GM19238 (cell line): ENCODE measurements around the gene DBN1.

Source experiments
- DNase-seq: peaks from one replicate; pipeline ENCODE4 v3.0.0; 2011; ENCODE audit warnings: low spot score; ENCODE audit not compliant: insufficient read length

Gene DBN1

DNA sequence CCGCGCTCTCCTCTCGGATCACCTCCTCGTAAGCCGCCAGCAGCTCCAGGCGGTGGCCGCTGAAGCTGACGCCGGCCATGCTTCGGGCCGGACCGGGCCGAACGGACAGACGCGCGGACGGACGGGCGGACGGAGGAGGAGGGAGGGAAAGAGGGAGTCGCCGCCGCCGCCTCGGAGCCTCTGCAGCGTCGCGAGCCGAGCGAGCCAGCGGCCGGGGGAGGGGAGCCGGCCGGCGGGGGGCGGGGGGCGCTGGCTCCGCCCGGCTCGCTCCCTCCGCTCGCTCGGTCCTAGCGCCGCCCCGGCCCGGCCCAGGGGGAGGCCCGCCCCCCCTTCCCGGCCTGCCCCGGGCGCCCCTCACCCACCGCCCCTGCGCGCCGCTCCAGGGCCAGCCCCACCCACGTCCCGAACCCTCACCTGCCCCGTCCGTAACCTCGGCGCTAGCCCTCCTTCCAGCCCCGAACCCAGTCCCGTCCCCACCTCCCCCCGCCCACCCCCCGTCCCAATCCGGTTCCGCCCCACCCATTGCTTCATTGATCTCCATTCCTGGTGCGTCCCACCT is at the start of gene DBN1:
Gene DBN1 (minus strand): TSS at position 192 of the 559 bp plus-strand sequence. CDS start 113 bp downstream, at position 79.
- DNase-seq: peak; percentile 82

DNA sequence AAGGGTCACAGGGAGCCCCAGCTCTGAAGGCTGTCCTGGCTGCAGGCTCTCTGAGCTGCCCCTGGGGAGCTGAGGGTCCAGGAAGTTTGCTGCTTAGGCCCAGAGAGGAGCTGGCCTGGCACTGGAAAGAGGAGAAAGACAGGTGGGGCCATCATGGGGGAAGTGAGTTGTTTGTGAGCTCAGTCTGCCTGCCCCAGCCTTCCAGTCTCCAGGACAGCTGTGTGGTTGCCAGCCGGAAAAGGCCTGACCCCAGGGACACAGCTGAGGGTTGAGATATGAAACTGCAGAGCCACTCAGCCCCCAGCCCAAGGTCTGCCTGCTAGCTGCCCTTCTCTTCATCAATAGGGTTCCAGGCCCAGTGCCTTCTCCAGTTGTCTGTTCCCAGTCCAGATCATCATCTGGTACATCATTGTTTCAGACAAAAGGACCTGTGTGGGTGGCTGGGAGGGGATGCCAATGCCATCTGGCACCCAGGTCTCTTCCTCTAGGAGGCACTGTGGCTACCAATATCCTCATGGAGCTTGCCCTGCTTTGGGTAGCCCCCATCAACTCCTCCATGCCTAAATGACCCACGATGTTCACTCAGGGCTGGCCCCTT is 47.6 kb upstream of the DBN1 start:
- DNase-seq: no peak

DNA sequence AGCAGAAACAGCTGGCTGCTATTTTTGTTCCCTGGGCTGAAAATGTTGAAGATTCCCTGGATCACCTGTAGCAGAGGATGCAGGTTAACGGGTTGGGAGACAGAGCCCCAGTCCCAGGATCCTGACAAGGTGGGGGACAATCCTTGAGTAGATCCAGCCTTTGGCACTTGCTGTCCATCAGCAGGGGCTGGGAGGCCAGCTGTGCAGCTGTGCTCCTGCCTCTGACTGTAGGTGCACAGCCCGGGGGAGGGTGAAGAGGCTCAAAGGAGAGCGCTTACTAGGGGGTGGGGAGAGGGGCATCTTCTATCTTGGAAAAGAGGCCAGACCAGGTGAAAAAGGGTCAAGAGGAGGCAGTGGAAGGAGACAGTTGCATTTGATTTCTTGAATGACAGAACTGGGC is 46.8 kb upstream of the DBN1 start:
- DNase-seq: no peak

DNA sequence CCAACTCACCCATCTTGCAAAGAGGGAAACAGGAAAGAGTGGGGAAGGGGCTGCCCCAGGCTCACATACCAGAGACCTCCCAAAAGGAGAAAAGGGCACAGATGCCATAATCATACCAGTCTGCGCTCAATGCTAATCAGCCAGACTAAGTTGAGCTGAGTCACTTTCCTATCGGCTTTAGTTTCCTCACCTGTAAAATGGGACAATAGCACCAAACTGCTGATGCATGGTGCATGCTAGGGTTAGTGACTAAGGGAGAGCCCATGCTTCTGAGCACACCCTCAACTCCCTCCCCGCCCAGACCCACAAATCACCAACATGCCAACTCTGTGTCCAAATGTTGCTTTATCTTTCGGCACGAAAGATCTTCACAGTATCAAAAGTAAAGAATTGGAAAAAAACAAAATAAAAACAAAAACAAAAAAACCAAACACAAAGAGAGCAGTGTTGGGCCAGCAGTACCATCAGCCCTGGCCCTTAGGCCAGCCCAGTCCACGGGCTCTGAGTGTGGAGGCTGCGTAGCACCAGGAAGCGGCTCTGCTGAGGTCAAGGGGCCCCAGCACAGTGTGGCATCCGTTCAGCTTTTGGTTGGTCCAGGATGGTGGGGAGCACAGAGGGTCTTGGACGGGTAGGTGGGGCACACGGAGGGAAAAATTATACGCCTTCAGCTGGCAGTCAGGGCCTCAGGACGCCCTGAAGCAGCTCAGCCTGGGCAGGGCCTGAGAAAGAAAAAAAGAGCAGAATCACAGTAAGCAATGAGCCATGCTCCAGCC is 46.2 kb upstream of the DBN1 start:
- DNase-seq: no peak

DNA sequence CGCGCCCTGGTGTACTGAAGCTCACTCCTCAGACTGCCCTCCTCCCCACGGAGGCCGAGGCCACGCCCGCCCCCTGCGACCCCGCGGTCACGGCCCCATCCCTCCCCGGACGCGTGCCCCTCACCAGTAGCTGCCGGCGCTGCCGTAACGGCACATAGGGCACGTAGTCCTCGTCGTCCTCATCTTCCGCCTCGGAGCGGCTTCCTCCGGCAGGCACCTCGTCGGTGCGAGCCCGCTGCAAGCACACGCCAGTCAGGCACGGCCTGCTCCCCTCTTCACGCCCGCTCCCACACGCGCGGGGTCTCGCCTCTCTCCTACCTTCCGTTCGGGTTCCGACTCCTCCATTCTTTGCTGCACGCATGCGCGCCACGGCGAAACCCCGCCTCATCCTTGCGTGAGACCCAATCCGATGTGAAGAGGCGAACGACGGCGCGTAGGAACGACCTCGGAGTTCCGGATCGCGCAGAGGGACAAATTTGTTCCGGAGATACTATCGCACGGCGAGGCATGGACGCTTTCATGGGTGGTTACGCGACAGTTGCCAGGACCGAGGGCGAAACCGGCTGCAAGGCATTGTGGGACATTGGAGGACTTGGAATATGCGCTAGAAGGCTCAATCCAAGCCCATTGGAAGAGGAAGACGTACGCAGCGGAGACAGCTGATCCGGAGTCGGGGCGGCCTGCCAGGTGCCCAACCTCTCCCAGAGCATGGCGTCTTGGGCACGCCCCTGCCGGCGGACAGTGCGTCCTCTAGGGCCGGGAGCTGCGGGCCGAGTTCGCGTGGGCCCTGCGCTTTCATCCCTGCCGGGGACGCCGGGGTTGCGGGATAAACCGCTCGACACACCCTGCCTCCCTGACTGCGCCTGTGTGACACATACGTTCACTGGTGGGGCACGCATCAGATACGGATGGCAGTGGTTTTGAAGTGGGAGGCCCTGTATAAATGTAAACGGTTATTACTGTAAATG is 43.5 kb upstream of the DBN1 start, which contains the start of gene DDX41:
Gene DDX41 (minus strand): TSS at position 361 of the 968 bp plus-strand sequence. CDS start 16 bp downstream, at position 345.
- peak; percentile 99 for DNase-seq

DNA sequence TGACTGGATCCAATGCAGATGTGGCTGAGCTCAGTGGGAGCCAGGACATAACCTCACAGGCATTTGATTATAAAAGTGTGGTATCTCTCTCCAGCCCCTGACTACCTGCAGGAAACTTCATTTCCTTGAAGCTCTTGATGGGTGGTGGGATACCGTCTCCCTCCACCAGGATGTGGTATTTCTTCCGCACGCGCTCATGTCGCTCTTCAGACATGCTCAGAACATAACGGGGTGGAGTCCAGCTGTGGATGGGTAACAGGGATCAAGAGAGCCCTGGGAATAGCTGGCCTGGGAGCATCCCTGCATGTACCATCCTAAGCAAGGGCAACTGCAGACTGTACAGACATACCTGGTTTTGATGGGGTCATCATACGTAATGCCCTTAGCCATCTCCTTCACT is 42.1 kb upstream of the DBN1 start:
- DNase-seq: no peak

DNA sequence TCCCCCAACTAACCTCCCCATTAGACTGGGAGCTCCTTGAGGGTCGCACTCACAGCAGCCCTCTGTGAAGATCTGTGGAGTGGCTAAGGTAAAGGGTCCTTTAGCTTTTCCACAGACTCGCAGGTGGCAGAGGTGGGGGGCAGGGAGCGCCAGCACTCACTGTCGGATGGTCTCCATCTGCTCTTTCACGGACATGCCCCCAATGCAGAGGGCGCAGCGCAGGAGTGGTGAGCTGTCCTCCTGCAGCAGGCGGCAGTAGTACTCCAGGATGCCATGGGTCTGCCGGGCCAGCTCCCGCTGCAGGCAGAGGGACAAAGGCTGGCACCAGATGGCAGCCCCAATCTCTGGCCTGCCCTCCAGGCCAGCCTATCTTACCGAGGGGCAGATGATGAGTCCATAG is 41.1 kb upstream of the DBN1 start:
- no peak for DNase-seq

DNA sequence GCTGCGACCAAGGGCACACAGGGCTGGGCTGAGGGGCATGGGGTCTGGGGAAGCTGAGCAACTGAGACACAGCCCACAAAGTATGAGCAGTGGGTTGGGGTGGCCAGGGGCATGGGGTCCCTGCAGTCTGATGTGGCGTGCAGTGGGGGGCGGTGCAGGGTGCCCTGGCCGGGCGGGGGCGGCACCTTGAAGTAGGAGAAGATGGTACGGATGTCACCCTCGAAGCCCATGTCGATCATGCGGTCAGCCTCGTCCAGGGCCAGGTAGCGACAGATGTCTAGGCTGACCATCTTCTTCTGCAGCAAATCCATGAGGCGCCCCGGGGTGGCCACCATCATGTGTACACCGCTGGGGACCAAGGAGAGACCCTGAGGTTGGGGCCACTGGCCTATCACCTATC is 40.1 kb upstream of the DBN1 start:
- no peak for DNase-seq

DNA sequence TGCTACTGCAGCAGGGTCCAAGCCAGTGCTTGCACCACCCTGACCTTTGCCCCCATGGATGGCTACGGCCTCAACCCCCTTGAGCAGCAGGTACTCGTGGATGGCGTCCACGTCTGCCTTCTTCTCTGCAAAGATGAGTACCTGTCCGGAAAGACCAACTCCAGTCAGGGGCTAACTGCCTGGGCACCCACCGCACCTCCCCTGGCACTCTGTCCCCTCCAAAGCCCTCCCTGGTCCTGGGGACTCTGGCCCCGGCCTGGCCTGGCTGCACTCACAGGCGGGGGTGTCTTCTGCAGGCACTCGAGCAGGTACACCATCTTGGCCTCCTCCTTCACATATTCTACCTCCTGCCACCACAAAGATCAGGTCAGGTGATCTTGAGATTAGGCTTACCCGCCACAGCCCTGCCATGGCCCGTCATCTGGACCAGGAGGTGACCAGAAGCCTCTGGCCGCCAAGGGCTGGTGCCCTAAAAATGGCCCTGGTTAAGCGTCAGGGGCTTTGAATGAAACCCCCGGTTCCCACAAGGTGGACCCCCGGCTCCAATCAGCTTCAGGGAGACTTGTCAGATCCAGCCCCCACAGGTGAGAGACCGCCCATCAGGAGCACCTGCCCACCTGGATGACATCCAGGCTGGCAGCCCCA is 39.4 kb upstream of the DBN1 start:
- DNase-seq: no peak

DNA sequence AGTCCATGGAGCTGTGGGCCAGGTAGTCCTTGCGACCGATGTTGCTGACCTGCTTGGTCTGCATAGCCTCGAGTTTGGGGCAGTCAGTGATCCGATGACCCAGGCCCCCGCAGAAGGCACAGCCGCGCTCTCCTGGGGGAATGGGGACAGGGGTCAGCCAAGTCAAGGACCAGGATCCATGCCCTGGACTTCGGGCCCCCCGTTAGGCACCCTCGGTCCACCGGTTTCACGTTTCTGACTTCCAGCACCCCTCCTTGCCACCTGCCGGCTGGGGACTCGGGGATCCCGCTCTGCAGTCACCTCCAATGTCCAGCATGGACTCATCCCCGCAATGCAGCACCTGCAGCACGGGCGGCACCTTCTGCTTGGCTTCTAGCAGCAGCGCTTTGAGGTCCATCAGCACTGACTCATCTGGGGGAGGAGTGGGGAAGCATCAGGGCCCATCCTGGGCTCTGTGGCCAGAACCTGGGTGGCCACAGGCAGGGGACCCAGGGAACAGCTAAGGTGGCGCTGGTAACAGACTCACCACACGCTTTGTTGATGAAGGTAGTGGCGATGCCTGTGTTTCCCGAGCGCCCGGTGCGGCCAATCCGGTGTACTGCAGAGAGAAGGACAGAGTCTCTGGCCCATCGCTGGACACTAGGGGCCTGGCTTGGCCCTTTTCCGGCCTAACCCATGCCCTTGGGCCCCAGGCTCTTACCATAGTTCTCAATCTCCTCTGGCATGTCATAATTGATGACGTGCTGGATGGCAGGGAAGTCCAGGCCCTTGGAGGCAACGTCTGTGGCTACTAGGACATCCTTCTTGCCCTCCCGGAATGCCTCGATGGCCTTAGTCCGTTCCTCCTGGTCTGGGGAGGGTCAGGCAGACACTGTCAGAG is 38.6 kb upstream of the DBN1 start:
- no peak for DNase-seq

DNA sequence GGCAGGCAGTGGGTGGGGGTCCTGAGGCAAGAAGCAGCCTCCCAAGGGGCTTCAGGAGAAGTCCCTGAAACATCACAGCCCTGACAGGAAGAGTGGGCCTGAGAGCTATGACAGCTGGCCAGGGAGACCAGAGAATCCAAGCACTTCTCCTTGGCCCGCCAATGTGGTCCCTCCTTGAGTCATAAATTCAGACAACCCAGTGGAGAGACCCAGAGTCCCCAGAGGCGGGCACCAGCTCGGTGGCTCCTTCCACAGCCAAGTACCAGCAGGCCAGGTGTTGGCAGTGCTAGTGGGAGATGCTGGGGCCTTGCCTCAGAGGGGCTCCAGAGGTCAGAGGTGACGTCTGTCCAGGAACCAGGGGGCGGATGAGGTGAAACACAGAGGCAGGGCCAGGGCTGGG is 37.7 kb upstream of the DBN1 start:
- DNase-seq: no peak

DNA sequence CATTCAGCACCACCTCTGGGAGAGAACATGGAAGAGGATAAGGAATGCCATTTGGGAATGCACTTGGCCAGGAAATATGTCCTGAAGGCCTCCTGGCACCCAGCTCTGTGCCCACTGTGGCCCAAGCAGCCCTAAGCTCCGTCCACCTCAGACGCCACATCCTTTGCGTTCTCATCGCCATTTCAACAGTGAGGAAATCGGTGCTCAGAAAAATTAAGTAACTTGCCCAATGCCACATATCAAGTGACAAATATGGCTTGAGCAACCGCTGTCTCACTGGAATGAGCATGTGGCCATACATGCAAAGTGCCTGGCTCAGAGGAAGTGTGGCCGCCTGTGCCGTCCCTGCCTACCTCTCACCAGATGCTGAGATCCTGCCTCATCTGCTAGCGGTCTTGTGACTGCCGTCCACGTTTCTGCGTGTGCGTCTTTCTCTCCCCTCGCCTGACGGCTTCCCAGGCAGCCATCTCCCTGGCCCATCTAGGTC is 37.2 kb upstream of the DBN1 start:
- no peak for DNase-seq

DNA sequence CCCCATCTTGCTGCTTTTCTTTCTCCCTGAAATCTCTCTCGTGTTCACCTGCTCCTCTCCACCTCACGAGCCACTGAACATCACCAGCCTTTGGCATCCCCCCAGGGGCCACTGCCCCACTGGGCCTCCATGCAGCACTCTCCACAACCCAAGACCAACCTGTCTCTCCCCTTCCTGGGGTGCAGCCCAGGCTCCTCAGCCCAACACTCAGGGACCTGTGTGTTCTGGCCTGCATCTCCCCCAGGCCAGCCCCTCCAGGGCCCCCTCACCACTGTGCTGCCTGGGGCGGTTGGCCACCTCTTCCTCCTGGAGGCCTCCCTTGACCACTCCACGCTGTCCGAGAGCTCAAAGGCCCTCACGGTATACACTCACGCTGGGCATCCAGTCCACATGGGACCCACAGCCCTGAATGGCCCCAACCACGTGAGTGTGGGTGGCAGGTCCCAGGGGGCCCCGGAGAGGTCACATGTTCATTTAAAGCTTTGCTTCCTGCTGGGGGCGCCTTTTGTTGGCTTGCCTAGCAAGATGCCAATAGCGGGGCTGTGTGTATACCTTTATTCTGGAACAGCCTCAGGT is 36.6 kb upstream of the DBN1 start:
- DNase-seq: no peak

DNA sequence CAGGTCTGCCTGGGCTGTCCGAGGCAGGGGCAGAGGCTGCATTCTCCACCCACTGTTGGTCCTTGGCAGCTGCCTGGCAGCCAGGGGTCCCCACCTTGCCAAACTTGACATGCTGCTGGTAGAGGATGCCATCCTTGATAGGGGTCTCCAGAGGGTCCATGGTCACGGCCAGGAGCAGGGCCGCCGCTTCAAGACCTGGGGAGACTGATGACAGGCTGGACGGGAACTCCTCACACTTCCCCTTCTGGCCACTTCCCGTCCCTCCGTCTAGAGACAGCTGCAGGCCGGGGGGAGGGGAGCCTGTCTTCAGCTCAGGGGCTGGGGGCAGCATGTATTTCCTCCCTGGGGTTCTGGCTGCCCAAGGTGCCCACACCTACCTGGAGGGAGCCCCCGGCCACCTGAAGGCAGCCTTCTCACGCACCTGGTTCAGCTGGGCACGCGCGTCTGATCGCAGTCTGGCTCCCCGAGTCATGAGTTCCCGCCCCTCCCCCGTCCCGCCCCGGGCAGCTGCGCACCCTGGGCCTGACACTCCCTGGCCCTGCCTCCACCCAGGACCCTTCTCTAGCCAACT is 36.0 kb upstream of the DBN1 start, which contains the start of gene DOK3:
Gene DOK3 (minus strand): TSS at position 446 of the 571 bp plus-strand sequence. CDS start 286 bp downstream, at position 160.
- peak; percentile 49 for DNase-seq

DNA sequence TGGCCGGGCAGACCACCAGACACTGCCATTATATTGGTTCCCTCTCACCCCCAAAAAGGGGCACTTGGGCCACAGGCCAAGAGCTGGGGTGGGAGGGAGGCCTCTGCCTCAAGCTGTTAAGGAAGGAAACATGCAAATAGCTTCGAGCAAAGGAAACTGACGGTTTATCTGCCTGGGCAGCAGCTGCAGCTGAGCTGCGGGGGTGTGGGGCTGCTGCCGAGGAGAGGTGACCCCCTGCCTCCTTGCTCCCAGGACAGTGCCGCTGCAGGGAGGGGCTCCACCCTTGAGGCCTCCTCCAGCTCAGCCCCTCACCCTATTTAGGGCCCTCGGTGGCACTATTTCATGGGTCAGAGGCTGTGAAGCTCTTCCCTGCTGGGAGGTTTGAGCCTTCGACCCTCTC is 35.4 kb upstream of the DBN1 start:
- peak; percentile 49 for DNase-seq

DNA sequence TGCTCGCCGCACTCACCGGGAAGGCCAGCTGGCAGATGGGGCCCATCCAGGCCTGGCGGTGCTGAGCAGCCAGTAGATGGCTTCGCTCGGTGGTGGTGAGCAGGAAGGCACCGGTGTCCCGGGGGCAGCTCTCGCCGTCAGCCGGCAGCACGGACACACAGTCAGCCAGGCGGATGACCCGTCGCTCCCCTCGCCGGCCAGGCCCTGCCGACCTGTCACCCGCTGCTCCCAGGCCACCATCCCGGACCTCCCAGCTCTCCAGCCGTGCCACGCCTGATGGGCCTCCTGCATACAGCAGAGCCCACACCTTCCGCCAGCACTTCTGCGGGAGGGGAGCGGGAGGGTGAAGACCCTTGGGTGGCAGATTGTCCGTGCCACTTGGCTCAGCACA is 34.8 kb upstream of the DBN1 start:
- DNase-seq: no peak

DNA sequence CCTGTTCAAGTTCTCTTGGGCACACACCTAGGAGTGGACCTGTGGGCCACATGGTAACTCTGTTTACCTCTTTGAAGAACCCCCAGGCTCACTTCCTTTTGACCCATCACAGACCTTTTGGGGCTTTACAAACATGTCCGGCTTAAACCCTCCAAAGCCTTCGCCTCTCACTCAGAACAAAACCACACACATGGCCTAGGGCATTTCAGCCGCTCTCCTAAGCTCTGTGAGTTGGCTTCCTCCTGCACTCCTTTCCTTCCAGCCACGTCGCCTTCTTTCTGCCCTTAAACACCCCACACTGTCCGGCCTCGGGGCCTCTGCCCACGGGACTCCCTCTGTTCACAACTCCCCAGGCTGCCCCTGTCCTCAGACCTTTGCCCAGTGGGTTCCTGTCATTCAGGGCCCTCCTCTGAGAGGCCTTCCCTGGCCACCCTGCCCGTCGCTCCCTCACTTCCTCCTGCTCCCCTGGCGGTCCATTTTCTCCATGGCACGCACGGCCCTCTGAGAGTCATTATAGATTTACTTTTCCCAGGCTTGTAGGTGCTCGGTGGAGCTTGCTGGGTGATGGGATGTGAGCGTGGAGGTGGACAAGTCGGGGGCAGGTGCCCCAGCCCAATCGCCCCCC is 34.3 kb upstream of the DBN1 start:
- no peak for DNase-seq

DNA sequence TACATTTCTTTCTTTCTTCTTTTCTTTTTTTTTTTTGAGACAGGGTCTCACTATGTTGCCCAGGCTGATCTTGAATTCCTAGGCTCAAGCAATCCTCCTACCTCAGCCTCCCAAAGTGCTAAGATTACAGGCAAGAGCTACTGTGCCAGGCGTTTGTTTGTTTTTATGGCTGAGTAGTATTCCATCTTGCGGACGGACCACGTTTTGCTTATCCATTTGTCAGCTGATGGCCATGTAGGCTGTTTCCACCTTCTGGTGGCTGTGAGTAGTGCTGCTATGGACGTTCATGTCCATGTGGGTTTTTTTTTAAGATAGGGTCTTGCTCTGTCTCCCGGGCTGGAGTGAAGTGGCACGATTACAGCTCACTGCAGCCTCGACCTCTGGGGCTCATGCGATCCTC is 33.7 kb upstream of the DBN1 start:
- DNase-seq: no peak

DNA sequence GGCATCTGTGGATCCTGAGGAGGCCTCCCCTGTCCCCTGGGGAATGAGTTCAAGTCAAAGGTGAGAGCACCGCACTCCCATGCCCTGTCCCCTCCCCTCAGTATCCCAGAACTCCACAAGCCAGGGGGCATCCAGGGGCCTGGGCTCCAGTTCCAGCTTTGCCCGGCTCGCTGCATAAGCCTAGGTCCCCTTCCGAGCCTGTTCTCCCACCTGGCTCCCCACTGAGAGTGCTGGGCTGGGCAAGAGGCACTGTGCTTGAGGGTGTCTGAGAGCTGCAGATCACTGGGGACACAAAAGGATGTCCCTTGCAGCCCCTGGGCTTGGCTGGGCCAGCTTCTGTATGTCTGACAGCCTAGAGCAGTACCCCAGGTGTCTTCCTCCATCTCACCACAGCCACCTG is 31.6 kb upstream of the DBN1 start:
- no peak for DNase-seq
